ENCODE data around the gene DAZAP1. TPM values are rescaled to one million over a fixed set of nuclear protein-coding genes. Genes with fewer than 3 reads are reported as not detected.

DAZAP1 gene
- total RNA-seq: 34.7 and 42.2 TPM in 2 replicates

GRCh38 chr19:1407528-1408299 lies at the start of gene DAZAP1:
DAZAP1 (plus strand) TSS chr19:1407586; CDS start chr19:1407774, 188 bp downstream.

GRCh38 chr19:1383312-1384084 lies 23.9 kb upstream of the DAZAP1 start, which contains the start of gene NDUFS7:
NDUFS7 (plus strand) TSS chr19:1383907; CDS start chr19:1383927, 20 bp downstream.

GRCh38 chr19:1401138-1401888 lies 6.1 kb upstream of the DAZAP1 start, which contains the start of gene GAMT:
GAMT (minus strand) TSS chr19:1401542; CDS start chr19:1401476, 66 bp downstream.

GRCh38 chr19:1438035-1438932 lies 30.9 kb downstream of the DAZAP1 start, which contains the start of gene RPS15:
RPS15 (plus strand) TSS chr19:1438396; CDS start chr19:1438426, 30 bp downstream.

GRCh38 chr19:1449467-1450442 lies 42.4 kb downstream of the DAZAP1 start, which contains the start of gene APC2:
APC2 (plus strand) TSS chr19:1450121; CDS start chr19:1453002, 2,881 bp downstream.

GRCh38 chr19:1478934-1479707 lies 71.7 kb downstream of the DAZAP1 start, which contains the start of gene C19orf25:
C19orf25 (minus strand) TSS chr19:1479215; CDS start chr19:1478903, 312 bp downstream.

Other genes starting within 250 kb of the DAZAP1 start
- 34.8 and 62.8 TPM in 2 replicates for gene SBNO2, start 233.3 kb upstream of the DAZAP1 start, total RNA-seq
- 83.1 and 101 TPM in 2 replicates for gene STK11, start 201.8 kb upstream of the DAZAP1 start, total RNA-seq
- 1.00 and 1.8 TPM in 2 replicates for gene CBARP, start 169.6 kb upstream of the DAZAP1 start, total RNA-seq
- 18.2 and 21.5 TPM in 2 replicates for gene ATP5F1D, start 165.8 kb upstream of the DAZAP1 start, total RNA-seq
- 10.0 and 12.9 TPM in 2 replicates for gene MIDN, start 159.0 kb upstream of the DAZAP1 start, total RNA-seq
- gene CIRBP, start 138.3 kb upstream of the DAZAP1 start, total RNA-seq: 222 and 279 TPM in 2 replicates
- 19.6 and 26.2 TPM in 2 replicates for gene FAM174C, start 132.1 kb upstream of the DAZAP1 start, total RNA-seq
- not detected in 2 replicates for gene EFNA2, start 121.7 kb upstream of the DAZAP1 start, total RNA-seq
- gene NDUFS7, start 23.7 kb upstream of the DAZAP1 start, total RNA-seq: 51.8 and 58.7 TPM in 2 replicates
- 29.0 and 36.1 TPM in 2 replicates for gene GAMT, start 6.0 kb upstream of the DAZAP1 start, total RNA-seq
- gene RPS15, start 30.8 kb downstream of the DAZAP1 start, total RNA-seq: 387 and 450 TPM in 2 replicates
- gene APC2, start 42.5 kb downstream of the DAZAP1 start, total RNA-seq: 0.09 and 0.28 TPM in 2 replicates
- 19.2 and 19.6 TPM in 2 replicates for gene C19orf25, start 71.6 kb downstream of the DAZAP1 start, total RNA-seq
- 1.3 and 1.6 TPM in 2 replicates for gene PCSK4, start 82.8 kb downstream of the DAZAP1 start, total RNA-seq
- 1.1 and 2.0 TPM in 2 replicates for gene REEP6, start 83.6 kb downstream of the DAZAP1 start, total RNA-seq
- gene ADAMTSL5, start 105.4 kb downstream of the DAZAP1 start, total RNA-seq: 2.1 and 3.1 TPM in 2 replicates
- gene PLK5, start 116.5 kb downstream of the DAZAP1 start, total RNA-seq: not detected in 2 replicates
- 25.0 and 35.4 TPM in 2 replicates for gene MEX3D, start 160.7 kb downstream of the DAZAP1 start, total RNA-seq
- 63.1 and 83.3 TPM in 2 replicates for gene MBD3, start 185.3 kb downstream of the DAZAP1 start, total RNA-seq
- gene UQCR11, start 197.9 kb downstream of the DAZAP1 start, total RNA-seq: 125 and 134 TPM in 2 replicates
- gene TCF3, start 245.0 kb downstream of the DAZAP1 start, total RNA-seq: 36.6 and 47.9 TPM in 2 replicates